K562 (cell line): ENCODE data around the gene PMVK. TPM values are rescaled to one million over a fixed set of nuclear protein-coding genes. Genes with fewer than 3 reads are reported as not detected.

Experiments
- CC2D1A ChIP-seq: fragments of 450-650 bp; IDR thresholded peaks from 2 replicates; pipeline ENCODE4 v1.6.1; 2017; ENCODE audit warnings: mild to moderate bottlenecking
- RB1 ChIP-seq: fragments of 450-650 bp; IDR thresholded peaks from 2 replicates; pipeline ENCODE4 v1.6.1; 2017; ENCODE audit warnings: low read depth, mild to moderate bottlenecking
- ZKSCAN1 ChIP-seq: fragments of 150-350 bp; IDR thresholded peaks from 2 replicates; pipeline ENCODE4 v1.6.1; 2016; ENCODE audit warnings: low read depth, low read length
- ZNF133 ChIP-seq: fragments of 250-450 bp; sonication (Bioruptor Pico); IDR thresholded peaks from 2 replicates; pipeline ENCODE4 v1.4.0; 2020; ENCODE audit warnings: mild to moderate bottlenecking
- ZNF224 ChIP-seq: sonication (generic); formaldehyde crosslinking; IDR thresholded peaks from 2 replicates; pipeline ENCODE4 v1.8.0; 2022; ENCODE audit warnings: mild to moderate bottlenecking, missing genetic modification reagents
- polyA plus RNA-seq, 8 experiments: library from polyadenylated mRNA; depleted of rRNA in 4 of 8; stranded (reverse) in 5 of 8; unstranded in 3 of 8; fragments of >200 nt; fragmentation: Nextera tagmentation in 2 of 8; fragmentation: Illumina TruSeq in 1 of 8; extraction: Ambion mirVana in 2 of 8; extraction: Trizol in 1 of 8; gene quantifications; 2 replicates each; pipeline versions ENCODE4 v1.2.1 to v1.2.3, GENCODE V29; 2011 to 2014; ENCODE audit warnings: inconsistent platforms in 1 of 8, missing spikeins in 1 of 8
- total RNA-seq, 7 experiments: library from RNA; depleted of rRNA in 6 of 7; stranded (reverse); fragments of >200 nt in 6 of 7; fragmentation: Illumina TruSeq in 2 of 7; extraction: Trizol in 2 of 7; gene quantifications; 2 replicates each; pipeline versions ENCODE4 v1.2.1 to v1.2.3, GENCODE V29; 2011 to 2021; ENCODE audit warnings: low replicate concordance in 1 of 7
- TF ChIP-seq, protein P1 (sequence below): fragments of 450-650 bp; IDR thresholded peaks from 2 replicates; pipeline ENCODE4 v1.6.1; 2016; ENCODE audit warnings: mild to moderate bottlenecking, moderate library complexity
- TF ChIP-seq, protein P2 (sequence below): fragments of 200-800 bp; sonication (Bioruptor generic); IDR thresholded peaks from 2 replicates; pipeline ENCODE4 v1.6.1; 2016; ENCODE audit warnings: missing genetic modification characterization, missing compliant biosample characterization

Gene PMVK
- total and polyA plus RNA-seq, 9 of the 15 experiments (the other 6 are each of a cell fraction or from before 2014, with no cell fraction given), result 1.1 to 15.3 (median 6.3) TPM

DNA sequence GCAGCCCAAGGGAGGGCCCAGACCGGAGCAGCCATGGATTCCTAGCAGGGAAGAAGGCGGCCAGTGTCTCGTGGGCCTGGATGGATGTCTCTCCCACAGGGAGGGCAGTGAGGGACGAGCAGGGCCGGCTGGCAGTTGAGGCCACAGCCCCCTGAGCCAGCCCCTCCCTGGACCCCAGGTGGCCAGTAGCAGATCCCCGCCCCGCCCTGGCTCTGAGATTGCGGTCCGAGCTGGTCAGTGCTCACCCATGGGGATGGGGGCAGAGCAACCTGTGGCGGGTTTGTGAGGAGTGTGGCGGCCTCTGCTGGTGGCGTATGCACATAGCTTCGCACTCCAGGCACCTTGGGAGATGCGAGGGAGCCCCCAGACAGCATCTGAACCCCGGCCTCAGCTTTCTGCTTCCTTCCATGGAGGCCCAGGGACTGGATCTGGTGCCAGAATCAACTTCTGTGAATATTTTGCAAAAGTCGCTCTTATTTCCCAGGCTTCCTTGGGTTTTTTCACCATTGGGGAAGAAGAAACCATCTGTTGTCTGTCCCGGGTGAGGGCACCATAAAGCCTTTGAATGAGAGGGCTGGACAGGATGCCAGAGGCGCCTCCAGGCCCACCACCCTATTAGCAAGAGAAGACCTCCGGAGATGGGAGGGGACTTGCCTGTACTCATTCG lies 58.0 kb downstream of the PMVK start (continued):
- TF ChIP-seq, protein P1, sequence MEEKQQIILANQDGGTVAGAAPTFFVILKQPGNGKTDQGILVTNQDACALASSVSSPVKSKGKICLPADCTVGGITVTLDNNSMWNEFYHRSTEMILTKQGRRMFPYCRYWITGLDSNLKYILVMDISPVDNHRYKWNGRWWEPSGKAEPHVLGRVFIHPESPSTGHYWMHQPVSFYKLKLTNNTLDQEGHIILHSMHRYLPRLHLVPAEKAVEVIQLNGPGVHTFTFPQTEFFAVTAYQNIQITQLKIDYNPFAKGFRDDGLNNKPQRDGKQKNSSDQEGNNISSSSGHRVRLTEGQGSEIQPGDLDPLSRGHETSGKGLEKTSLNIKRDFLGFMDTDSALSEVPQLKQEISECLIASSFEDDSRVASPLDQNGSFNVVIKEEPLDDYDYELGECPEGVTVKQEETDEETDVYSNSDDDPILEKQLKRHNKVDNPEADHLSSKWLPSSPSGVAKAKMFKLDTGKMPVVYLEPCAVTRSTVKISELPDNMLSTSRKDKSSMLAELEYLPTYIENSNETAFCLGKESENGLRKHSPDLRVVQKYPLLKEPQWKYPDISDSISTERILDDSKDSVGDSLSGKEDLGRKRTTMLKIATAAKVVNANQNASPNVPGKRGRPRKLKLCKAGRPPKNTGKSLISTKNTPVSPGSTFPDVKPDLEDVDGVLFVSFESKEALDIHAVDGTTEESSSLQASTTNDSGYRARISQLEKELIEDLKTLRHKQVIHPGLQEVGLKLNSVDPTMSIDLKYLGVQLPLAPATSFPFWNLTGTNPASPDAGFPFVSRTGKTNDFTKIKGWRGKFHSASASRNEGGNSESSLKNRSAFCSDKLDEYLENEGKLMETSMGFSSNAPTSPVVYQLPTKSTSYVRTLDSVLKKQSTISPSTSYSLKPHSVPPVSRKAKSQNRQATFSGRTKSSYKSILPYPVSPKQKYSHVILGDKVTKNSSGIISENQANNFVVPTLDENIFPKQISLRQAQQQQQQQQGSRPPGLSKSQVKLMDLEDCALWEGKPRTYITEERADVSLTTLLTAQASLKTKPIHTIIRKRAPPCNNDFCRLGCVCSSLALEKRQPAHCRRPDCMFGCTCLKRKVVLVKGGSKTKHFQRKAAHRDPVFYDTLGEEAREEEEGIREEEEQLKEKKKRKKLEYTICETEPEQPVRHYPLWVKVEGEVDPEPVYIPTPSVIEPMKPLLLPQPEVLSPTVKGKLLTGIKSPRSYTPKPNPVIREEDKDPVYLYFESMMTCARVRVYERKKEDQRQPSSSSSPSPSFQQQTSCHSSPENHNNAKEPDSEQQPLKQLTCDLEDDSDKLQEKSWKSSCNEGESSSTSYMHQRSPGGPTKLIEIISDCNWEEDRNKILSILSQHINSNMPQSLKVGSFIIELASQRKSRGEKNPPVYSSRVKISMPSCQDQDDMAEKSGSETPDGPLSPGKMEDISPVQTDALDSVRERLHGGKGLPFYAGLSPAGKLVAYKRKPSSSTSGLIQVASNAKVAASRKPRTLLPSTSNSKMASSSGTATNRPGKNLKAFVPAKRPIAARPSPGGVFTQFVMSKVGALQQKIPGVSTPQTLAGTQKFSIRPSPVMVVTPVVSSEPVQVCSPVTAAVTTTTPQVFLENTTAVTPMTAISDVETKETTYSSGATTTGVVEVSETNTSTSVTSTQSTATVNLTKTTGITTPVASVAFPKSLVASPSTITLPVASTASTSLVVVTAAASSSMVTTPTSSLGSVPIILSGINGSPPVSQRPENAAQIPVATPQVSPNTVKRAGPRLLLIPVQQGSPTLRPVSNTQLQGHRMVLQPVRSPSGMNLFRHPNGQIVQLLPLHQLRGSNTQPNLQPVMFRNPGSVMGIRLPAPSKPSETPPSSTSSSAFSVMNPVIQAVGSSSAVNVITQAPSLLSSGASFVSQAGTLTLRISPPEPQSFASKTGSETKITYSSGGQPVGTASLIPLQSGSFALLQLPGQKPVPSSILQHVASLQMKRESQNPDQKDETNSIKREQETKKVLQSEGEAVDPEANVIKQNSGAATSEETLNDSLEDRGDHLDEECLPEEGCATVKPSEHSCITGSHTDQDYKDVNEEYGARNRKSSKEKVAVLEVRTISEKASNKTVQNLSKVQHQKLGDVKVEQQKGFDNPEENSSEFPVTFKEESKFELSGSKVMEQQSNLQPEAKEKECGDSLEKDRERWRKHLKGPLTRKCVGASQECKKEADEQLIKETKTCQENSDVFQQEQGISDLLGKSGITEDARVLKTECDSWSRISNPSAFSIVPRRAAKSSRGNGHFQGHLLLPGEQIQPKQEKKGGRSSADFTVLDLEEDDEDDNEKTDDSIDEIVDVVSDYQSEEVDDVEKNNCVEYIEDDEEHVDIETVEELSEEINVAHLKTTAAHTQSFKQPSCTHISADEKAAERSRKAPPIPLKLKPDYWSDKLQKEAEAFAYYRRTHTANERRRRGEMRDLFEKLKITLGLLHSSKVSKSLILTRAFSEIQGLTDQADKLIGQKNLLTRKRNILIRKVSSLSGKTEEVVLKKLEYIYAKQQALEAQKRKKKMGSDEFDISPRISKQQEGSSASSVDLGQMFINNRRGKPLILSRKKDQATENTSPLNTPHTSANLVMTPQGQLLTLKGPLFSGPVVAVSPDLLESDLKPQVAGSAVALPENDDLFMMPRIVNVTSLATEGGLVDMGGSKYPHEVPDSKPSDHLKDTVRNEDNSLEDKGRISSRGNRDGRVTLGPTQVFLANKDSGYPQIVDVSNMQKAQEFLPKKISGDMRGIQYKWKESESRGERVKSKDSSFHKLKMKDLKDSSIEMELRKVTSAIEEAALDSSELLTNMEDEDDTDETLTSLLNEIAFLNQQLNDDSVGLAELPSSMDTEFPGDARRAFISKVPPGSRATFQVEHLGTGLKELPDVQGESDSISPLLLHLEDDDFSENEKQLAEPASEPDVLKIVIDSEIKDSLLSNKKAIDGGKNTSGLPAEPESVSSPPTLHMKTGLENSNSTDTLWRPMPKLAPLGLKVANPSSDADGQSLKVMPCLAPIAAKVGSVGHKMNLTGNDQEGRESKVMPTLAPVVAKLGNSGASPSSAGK, result no peak
- no peak for TF ChIP-seq ZNF224 (CRISPR knock-in tag)
- TF ChIP-seq ZKSCAN1, result 0 out of 2 replicates have a peak, but pooled peaks have one; percentile 12
- peak; percentile 81 for TF ChIP-seq CC2D1A
- TF ChIP-seq, protein P2, sequence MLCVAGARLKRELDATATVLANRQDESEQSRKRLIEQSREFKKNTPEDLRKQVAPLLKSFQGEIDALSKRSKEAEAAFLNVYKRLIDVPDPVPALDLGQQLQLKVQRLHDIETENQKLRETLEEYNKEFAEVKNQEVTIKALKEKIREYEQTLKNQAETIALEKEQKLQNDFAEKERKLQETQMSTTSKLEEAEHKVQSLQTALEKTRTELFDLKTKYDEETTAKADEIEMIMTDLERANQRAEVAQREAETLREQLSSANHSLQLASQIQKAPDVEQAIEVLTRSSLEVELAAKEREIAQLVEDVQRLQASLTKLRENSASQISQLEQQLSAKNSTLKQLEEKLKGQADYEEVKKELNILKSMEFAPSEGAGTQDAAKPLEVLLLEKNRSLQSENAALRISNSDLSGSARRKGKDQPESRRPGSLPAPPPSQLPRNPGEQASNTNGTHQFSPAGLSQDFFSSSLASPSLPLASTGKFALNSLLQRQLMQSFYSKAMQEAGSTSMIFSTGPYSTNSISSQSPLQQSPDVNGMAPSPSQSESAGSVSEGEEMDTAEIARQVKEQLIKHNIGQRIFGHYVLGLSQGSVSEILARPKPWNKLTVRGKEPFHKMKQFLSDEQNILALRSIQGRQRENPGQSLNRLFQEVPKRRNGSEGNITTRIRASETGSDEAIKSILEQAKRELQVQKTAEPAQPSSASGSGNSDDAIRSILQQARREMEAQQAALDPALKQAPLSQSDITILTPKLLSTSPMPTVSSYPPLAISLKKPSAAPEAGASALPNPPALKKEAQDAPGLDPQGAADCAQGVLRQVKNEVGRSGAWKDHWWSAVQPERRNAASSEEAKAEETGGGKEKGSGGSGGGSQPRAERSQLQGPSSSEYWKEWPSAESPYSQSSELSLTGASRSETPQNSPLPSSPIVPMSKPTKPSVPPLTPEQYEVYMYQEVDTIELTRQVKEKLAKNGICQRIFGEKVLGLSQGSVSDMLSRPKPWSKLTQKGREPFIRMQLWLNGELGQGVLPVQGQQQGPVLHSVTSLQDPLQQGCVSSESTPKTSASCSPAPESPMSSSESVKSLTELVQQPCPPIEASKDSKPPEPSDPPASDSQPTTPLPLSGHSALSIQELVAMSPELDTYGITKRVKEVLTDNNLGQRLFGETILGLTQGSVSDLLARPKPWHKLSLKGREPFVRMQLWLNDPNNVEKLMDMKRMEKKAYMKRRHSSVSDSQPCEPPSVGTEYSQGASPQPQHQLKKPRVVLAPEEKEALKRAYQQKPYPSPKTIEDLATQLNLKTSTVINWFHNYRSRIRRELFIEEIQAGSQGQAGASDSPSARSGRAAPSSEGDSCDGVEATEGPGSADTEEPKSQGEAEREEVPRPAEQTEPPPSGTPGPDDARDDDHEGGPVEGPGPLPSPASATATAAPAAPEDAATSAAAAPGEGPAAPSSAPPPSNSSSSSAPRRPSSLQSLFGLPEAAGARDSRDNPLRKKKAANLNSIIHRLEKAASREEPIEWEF, result no peak
- no peak for TF ChIP-seq ZNF133 (CRISPR knock-in tag)
- peak; percentile 88 for TF ChIP-seq RB1
